Epithelial cell of proximal tubule (primary cell): ENCODE data around the gene RPL18A. TPM values are rescaled to one million over a fixed set of nuclear protein-coding genes. Genes with fewer than 3 reads are reported as not detected.

Experiments used
- DNase-seq: peaks from one replicate; pipeline ENCODE4 v3.0.0-alpha.2; 2011; ENCODE audit warnings: low read depth
- H3K4me3 ChIP-seq: 2 replicates; pipeline ENCODE4 v1.5.1; 2011; ENCODE audit warnings: low read depth, mild to moderate bottlenecking, low read length
- total RNA-seq: library from RNA; depleted of rRNA; stranded (reverse); fragments of >200 nt; gene quantifications from 2 replicates; pipeline ENCODE4 v1.2.3, GENCODE V29; 2015
- TF ChIP-seq, protein P1 (sequence below): conservative IDR thresholded peaks from 2 replicates; pipeline ENCODE4 v1.5.1; 2012; ENCODE audit warnings: low read depth, mild to moderate bottlenecking, low read length

The RPL18A gene
- 1,780 and 2,411 TPM in 2 replicates for total RNA-seq

DNA sequence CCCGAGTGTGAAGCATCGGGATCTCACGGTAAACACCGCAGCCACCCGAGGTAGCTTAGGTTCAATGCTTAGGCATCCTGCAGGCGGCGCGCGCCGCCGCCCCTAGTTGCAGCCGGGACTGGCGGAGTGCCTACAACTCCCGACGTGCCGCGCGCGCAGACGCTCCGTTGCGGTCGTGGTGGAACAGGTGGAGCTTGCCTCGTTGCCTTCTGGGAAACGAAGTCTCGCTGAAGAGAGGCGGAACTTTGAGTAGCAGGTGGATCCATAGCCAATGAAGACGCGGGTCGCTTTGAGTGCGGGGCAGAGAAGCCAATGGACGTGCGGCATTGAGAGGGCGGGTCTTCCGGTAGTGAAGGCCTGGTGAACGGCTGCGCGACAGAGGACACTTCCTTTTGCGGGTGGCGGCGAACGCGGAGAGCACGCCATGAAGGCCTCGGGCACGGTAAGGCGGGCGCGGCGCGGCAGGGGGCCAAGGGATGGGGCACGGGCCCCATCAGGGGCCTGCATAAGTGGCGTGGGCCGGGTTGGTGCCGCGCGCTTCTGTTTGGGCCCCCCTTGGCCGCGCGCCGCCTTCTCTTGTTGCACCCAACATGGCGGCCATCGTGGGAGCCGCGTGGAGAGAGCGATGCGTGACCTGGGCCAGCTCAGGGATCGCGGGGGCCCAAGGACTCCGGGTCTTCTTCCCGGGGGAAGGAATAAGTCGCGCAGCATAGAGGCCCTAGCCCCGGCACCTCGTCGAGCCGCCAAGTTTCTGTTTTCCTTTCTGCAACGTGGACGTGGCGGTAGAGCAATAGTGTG is at the start of gene RPL18A:
Gene RPL18A, plus strand, starts transcription at position 378 of the 798 bp plus-strand sequence. Its CDS starts 47 bp downstream, at position 425.
- TF ChIP-seq, protein P1, sequence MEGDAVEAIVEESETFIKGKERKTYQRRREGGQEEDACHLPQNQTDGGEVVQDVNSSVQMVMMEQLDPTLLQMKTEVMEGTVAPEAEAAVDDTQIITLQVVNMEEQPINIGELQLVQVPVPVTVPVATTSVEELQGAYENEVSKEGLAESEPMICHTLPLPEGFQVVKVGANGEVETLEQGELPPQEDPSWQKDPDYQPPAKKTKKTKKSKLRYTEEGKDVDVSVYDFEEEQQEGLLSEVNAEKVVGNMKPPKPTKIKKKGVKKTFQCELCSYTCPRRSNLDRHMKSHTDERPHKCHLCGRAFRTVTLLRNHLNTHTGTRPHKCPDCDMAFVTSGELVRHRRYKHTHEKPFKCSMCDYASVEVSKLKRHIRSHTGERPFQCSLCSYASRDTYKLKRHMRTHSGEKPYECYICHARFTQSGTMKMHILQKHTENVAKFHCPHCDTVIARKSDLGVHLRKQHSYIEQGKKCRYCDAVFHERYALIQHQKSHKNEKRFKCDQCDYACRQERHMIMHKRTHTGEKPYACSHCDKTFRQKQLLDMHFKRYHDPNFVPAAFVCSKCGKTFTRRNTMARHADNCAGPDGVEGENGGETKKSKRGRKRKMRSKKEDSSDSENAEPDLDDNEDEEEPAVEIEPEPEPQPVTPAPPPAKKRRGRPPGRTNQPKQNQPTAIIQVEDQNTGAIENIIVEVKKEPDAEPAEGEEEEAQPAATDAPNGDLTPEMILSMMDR, result peak; percentile 80
- peak within 1 kb of the TSS; percentile 93 for H3K4me3 ChIP-seq
- peak; percentile 96 for DNase-seq

DNA sequence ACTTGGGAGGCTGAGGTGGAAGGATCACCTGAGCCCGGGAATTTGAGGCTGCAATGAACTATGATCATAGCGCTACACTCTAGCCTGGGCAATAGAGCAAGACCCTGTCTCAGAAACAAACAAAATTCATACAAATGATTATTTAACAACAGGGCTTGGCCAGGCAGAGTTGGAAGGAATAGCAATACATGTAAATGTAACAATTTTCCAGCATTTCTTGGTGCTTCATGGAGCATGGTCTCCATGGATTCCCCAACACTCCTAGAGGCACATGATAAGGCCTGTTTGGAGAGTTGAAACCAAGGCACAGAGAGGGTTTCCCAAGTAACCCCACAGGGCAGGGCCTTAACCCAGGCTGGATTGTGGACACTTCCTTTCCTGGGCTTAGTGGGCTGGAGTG is 48.6 kb upstream of the RPL18A start:
- TF ChIP-seq, protein P1, result no peak
- H3K4me3 ChIP-seq, result no peak overlapping the region
- no peak for DNase-seq

- DNase-seq, result no peak
- TF ChIP-seq, protein P1, result no peak
- no peak overlapping the region for H3K4me3 ChIP-seq
These were observed 48.0 kb upstream of the RPL18A start for GRCh38 chr19:17811681-17812080.

DNA sequence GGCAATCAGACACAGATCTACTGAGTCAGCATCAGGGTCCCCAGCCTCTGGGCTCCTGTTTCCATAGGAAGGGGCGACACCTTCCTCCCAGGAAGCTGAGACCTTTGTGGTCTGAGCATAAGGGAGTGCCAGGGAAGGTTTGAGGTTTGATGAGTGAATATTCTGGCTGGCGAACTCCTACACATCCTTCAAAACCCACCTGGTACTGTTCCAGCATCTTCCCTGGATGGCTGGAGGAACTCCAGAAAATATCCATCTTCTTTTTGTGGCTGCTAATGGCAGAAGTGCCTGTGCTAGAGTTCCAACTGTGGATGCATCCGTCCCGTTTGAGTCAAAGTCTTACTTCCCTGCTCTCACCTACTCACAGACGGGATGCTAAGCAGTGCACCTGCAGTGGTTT is 47.6 kb upstream of the RPL18A start:
- TF ChIP-seq, protein P1, result no peak
- DNase-seq, result no peak
- H3K4me3 ChIP-seq, result no peak overlapping the region

- no peak for DNase-seq
- TF ChIP-seq, protein P1, result no peak
- H3K4me3 ChIP-seq, result no peak overlapping the region
These were observed 41.9 kb upstream of the RPL18A start for GRCh38 chr19:17817668-17818363.

DNA sequence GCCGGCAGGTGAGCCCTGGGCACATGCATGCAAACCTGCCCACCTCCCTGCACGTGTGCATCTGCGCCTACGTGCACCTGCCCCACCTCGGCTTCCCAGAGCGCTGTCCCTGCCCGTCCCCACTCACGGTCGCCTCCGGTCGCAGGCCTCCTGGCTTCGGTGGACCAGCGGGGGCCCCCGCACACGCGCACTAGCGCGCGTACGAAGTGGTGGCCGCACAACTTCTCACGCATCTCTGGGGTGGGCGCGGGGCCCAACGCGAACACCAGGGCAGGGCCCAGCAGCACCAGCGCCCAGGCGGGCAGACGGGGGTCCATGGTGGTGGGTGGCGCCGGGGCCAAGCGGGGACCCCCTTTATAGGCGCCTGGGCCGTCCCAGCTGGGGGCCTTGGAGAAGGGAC is 38.5 kb upstream of the RPL18A start, which contains the start of gene INSL3:
Gene INSL3, minus strand, starts transcription at position 330 of the 400 bp plus-strand sequence. Its CDS starts 13 bp downstream, at position 317.
- TF ChIP-seq, protein P1, result no peak

More for the DNA sequence above, 38.5 kb upstream of the RPL18A start, which contains the start of gene INSL3:
- no peak for DNase-seq
- no peak within 1 kb of the TSS for H3K4me3 ChIP-seq
